ENCODE results near the gene PTN. TPM values are rescaled to one million over a fixed set of nuclear protein-coding genes. Genes with fewer than 3 reads are reported as not detected.
"Not testable (repeated sequence)": the region's sequence is repeated elsewhere in the genome, so short reads cannot be mapped to it uniquely, and the experiment has no call there.

The PTN gene
- total RNA-seq, 1 donor from 2014 or later, result 11.1 TPM

- H3K36me3 ChIP-seq (ENCODE audit: insufficient read depth, low read length), result no peaks in the 10 kb centered on the region
- Mint-ChIP-seq H3K9me3 (ENCODE audit: unreplicated experiment) (no peaks in the 10 kb centered on the region), H3K4me1 (ENCODE audit: low read depth, unreplicated experiment) (no peaks in the 10 kb centered on the region), H3K27me3 (ENCODE audit: low read depth, unreplicated experiment) (no peaks in the 10 kb centered on the region), H3K27ac (ENCODE audit: unreplicated experiment) (no peak overlapping the region), H3K36me3 (ENCODE audit: low read depth, unreplicated experiment) (peaks cover 2% of the 10 kb centered on the region), H3K4me3 (ENCODE audit: unreplicated experiment) (no peak overlapping the region)
- H4K20me1 ChIP-seq (ENCODE audit: insufficient read depth, low read length), result no peaks in the 10 kb centered on the region
- H2AFZ ChIP-seq (ENCODE audit: low read depth, low read length), result no peak overlapping the region
- no peak overlapping the region for H3K9ac ChIP-seq (ENCODE audit: low read length)
- H3K4me1 ChIP-seq (ENCODE audit: insufficient read depth, low read length), result no peaks in the 10 kb centered on the region
- no peaks in the 10 kb centered on the region for H3K9me3 ChIP-seq (ENCODE audit: insufficient read depth, low read depth, low read length)
- DNase-seq (ENCODE audit: low read depth) (no peak), FAIRE-seq (no peak)
- no peak overlapping the region for H3K4me3 ChIP-seq (ENCODE audit: insufficient read depth, low read depth, low read length)
- H3K27ac ChIP-seq (ENCODE audit: low read depth, low read length), result no peak overlapping the region
- no peak overlapping the region for H3K4me2 ChIP-seq (ENCODE audit: low read length)
- H3K79me2 ChIP-seq (ENCODE audit: insufficient read depth, low read length), result no peaks in the 10 kb centered on the region
- TF ChIP-seq EZH2 (IDR thresholded peaks at IDR 0.05; ENCODE audit: insufficient read depth, low read length), result no peak
- H3K27me3 ChIP-seq (ENCODE audit: insufficient read depth, low read length), result no peaks in the 10 kb centered on the region
Observed at GRCh38 chr7:137266764-137267163, 76.8 kb downstream of the PTN start.

- not testable (repeated sequence) for H3K4me2 ChIP-seq (ENCODE audit: low read length); H2AFZ ChIP-seq (ENCODE audit: low read depth, low read length); H3K36me3 ChIP-seq (ENCODE audit: insufficient read depth, low read length); H3K27me3 Mint-ChIP-seq (ENCODE audit: low read depth, unreplicated experiment); H3K9ac ChIP-seq (ENCODE audit: low read length); H3K4me3 ChIP-seq (ENCODE audit: insufficient read depth, low read depth, low read length); H3K4me1 ChIP-seq (ENCODE audit: insufficient read depth, low read length); H3K9me3 ChIP-seq (ENCODE audit: insufficient read depth, low read depth, low read length); H3K79me2 ChIP-seq (ENCODE audit: insufficient read depth, low read length); H3K27ac Mint-ChIP-seq (ENCODE audit: unreplicated experiment); H3K4me3 Mint-ChIP-seq (ENCODE audit: unreplicated experiment); H4K20me1 ChIP-seq (ENCODE audit: insufficient read depth, low read length); H3K9me3 Mint-ChIP-seq (ENCODE audit: unreplicated experiment); H3K27ac ChIP-seq (ENCODE audit: low read depth, low read length); H3K4me1 Mint-ChIP-seq (ENCODE audit: low read depth, unreplicated experiment); H3K36me3 Mint-ChIP-seq (ENCODE audit: low read depth, unreplicated experiment); DNase-seq (ENCODE audit: low read depth); H3K27me3 ChIP-seq (ENCODE audit: insufficient read depth, low read length); FAIRE-seq
Observed at GRCh38 chr7:137265480-137265879, 78.1 kb downstream of the PTN start.

DNA sequence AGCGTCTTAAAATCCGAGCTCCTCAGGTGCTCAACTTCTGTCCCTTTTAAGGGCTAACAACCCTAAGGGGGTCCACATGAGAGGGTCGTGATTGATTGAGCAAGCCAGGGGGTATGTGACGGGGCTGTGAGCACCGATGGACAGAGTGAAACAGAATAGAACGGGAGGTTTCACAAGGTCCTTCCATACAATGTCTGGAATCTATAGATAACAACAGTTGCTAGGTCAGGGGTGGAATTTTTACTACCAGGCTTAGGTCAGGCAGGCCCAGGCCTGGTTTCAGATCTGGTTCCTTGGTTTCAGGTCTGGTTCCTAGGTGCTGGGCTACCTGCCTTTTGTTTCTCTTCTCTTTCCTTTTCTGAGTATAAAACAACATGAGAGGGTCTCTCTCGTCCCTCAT is 80.9 kb downstream of the PTN start:
- Histone ChIP-seq H3K4me2 (ENCODE audit: low read length) (no peak overlapping the region), H3K9me3 (ENCODE audit: insufficient read depth, low read depth, low read length) (no peaks in the 10 kb centered on the region), H3K27me3 (ENCODE audit: insufficient read depth, low read length) (no peaks in the 10 kb centered on the region), H2AFZ (ENCODE audit: low read depth, low read length) (no peak overlapping the region), H3K27ac (ENCODE audit: low read depth, low read length) (no peak overlapping the region), H4K20me1 (ENCODE audit: insufficient read depth, low read length) (no peaks in the 10 kb centered on the region), H3K9ac (ENCODE audit: low read length) (no peak overlapping the region), H3K79me2 (ENCODE audit: insufficient read depth, low read length) (no peaks in the 10 kb centered on the region), H3K4me3 (ENCODE audit: insufficient read depth, low read depth, low read length) (no peak overlapping the region), H3K4me1 (ENCODE audit: insufficient read depth, low read length) (no peaks in the 10 kb centered on the region), H3K36me3 (ENCODE audit: insufficient read depth, low read length) (no peaks in the 10 kb centered on the region)
- Mint-ChIP-seq H3K4me3 (ENCODE audit: unreplicated experiment) (no peak overlapping the region), H3K36me3 (ENCODE audit: low read depth, unreplicated experiment) (peaks cover 2% of the 10 kb centered on the region), H3K4me1 (ENCODE audit: low read depth, unreplicated experiment) (no peaks in the 10 kb centered on the region), H3K27me3 (ENCODE audit: low read depth, unreplicated experiment) (no peaks in the 10 kb centered on the region), H3K27ac (ENCODE audit: unreplicated experiment) (no peak overlapping the region), H3K9me3 (ENCODE audit: unreplicated experiment) (no peaks in the 10 kb centered on the region)
- no peak for TF ChIP-seq CTCF (IDR thresholded peaks at IDR 0.05; ENCODE audit: insufficient read depth, low read depth, low read length)
- TF ChIP-seq EZH2 (IDR thresholded peaks at IDR 0.05; ENCODE audit: insufficient read depth, low read length), result no peak
- FAIRE-seq, result no peak
- DNase-seq (ENCODE audit: low read depth), result no peak

- Mint-ChIP-seq H3K4me3 (ENCODE audit: unreplicated experiment) (no peak overlapping the region), H3K27me3 (ENCODE audit: low read depth, unreplicated experiment) (no peaks in the 10 kb centered on the region), H3K27ac (ENCODE audit: unreplicated experiment) (no peak overlapping the region), H3K36me3 (ENCODE audit: low read depth, unreplicated experiment) (no peaks in the 10 kb centered on the region), H3K9me3 (ENCODE audit: unreplicated experiment) (no peaks in the 10 kb centered on the region), H3K4me1 (ENCODE audit: low read depth, unreplicated experiment) (no peaks in the 10 kb centered on the region)
- Histone ChIP-seq H3K27me3 (ENCODE audit: insufficient read depth, low read length) (no peaks in the 10 kb centered on the region), H3K9me3 (ENCODE audit: insufficient read depth, low read depth, low read length) (no peaks in the 10 kb centered on the region), H3K4me1 (ENCODE audit: insufficient read depth, low read length) (no peaks in the 10 kb centered on the region), H4K20me1 (ENCODE audit: insufficient read depth, low read length) (no peaks in the 10 kb centered on the region), H2AFZ (ENCODE audit: low read depth, low read length) (no peak overlapping the region), H3K4me3 (ENCODE audit: insufficient read depth, low read depth, low read length) (no peak overlapping the region), H3K27ac (ENCODE audit: low read depth, low read length) (no peak overlapping the region), H3K4me2 (ENCODE audit: low read length) (no peak overlapping the region), H3K9ac (ENCODE audit: low read length) (no peak overlapping the region), H3K79me2 (ENCODE audit: insufficient read depth, low read length) (no peaks in the 10 kb centered on the region), H3K36me3 (ENCODE audit: insufficient read depth, low read length) (no peaks in the 10 kb centered on the region)
- DNase-seq (ENCODE audit: low read depth) (no peak), FAIRE-seq (no peak)
- TF ChIP-seq EZH2 (IDR thresholded peaks at IDR 0.05; ENCODE audit: insufficient read depth, low read length) (no peak), CTCF (IDR thresholded peaks at IDR 0.05; ENCODE audit: insufficient read depth, low read depth, low read length) (no peak)
Observed at GRCh38 chr7:137258552-137258951, 85.0 kb downstream of the PTN start.
